Activated CD4-positive, CD25-positive, alpha-beta regulatory T cell (primary cell): ENCODE data around the gene GRB10.

Experiments used
- DNase-seq, 4 experiments: peaks; one replicate each; lab custom pipeline; 2025; lab: John Stamatoyannopoulos, UW

The GRB10 gene

DNA sequence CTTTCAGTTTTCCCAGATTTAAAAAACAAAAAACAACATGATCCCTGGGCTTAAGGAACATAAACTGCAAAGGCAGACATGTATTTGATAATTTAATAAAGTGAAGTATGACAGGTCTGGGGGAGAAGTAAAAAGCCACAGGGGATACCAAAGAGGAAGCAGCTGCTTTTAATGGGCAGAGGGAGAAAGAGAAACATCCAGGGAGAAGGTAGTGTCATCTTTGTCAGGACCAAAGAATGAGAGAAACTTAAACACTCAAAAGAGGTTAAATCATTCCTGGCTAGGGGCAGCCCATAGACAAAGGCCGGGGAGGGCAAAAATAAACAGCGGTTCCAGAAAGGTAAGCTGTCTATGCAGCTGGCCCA is 94.5 kb downstream of the GRB10 start:
- no peak for DNase-seq

- no peak for DNase-seq
Observed at GRCh38 chr7:50687575-50688225, 95.0 kb downstream of the GRB10 start.

DNA sequence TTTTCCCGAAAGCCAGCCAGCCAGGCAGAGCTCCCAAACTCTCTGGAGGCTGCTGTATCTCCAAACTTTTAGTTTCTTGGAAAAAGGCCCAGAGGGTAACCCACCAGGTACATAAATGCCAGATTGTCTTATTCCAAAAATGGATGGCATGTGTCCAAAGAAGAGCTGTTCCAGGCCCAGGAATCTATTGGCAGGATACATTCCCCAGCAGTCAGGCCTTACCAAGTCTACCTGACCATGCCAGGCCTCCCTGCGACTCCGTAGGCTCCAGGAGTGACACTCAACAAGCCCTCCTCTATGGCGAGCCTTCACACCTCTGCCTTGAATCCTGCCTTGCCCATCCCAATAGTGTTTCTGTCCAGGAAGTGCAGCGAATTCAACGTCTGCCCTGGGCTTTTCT is 95.6 kb downstream of the GRB10 start:
- no peak for DNase-seq

- DNase-seq, result no peak
Observed at GRCh38 chr7:50685135-50686065, 97.3 kb downstream of the GRB10 start.

- DNase-seq, result no peak
Observed at GRCh38 chr7:50684713-50685075, 98.0 kb downstream of the GRB10 start.

- DNase-seq, result no peak
Observed at GRCh38 chr7:50684011-50684712, 98.5 kb downstream of the GRB10 start.

GRCh38 chr7:50682573-50682972 is 100.1 kb downstream of the GRB10 start:
- DNase-seq, result no peak

DNA sequence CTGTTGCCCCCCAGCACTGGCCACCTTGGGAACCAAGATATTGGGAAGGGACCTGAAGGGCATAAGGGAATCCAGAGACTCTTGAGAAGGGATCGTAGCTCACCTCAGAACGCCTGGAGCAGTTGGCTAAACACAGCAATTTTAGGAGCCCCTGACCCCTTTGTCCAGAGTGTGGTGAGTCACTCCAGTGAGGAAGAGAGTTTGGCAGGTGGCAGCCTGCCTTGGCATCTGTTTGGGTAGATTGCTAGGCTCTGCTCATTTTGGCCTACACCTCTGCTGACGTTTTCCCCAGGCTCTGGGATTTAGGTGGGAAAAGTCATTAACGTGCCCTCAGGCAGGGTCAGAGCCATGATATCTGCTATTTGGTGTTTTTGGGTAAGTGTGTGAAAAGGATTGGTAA is 100.6 kb downstream of the GRB10 start:
- no peak for DNase-seq

GRCh38 chr7:50681432-50682045 is 101.2 kb downstream of the GRB10 start:
- DNase-seq, result no peak

- no peak for DNase-seq
Observed at GRCh38 chr7:50679218-50680007, 103.3 kb downstream of the GRB10 start.

DNA sequence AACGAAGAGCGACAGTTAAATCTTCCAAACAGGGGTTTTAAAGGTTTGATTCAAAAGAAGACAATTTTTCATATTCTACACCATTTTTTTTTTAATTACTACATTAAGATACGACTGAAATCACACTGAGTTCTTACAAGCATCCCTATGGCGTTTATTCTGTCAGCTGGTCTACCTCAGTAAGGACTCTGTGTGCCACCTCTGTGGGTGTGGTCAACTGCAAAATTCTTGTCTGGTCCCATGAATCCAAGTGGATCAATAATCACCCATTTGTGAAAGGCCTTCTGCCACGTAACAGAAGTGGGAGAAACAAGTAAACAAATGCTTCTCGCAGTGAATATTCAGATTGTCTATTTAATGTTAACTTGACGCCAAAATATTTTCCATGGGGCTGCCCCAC is 104.1 kb downstream of the GRB10 start:
- no peak for DNase-seq

DNA sequence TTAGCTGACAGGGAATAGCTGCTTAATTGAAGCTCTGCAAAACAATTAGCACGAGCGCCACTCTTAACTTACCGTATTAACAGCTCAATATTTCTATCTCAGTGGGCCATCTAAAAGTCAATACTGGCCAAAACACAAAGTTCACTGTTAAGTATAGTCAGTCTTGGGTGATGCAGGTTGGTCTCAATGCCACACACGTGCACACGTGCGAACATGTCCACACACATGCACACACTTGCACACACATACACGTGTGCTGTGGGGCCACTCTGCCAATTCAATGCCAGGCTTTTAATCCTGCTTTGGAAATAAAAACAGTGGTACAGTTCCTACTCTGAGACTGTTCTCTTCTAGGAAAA is 105.1 kb downstream of the GRB10 start:
- DNase-seq, result no peak

DNA sequence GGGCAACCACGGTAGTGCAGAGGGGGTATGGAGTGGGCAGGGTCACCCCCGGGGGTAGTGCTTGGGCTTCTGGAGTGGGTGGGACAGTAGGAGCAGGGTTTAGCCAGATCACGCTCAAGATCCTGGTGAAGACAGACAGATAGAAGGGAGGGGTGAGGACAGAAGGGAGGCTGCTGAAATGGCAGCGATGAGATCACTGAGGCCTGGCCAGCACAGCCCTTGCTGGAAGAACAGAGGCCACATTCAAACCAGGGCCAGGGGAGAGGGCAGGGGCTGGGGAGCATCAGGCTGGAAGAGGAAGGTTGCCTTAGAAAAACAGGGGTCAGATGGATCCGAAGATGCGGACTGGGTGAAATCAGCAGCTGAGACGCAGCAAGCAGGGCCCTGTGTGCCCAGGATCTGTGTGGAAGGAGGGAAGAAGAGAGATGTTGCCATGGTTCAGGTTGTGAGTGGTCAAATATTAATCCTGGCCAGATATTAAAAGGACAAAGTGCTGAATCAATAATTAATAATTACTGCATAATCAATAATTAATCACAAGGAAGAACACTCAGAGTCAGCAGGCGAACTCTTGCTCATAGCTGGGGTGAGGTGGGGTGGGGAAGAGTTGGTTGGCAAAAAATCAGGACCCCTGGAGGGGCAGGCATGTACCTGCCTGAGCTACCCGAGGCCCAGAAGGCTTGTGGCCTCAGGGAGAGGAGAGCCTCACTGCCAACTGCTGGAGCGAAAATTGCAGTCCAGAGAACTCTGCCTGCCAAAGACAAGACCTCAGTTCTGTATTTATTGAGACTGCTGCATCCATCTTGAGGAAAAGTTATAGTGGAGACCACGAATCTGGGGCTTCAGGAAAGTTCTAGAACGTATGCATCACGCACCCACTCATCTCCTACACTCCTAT is 105.7 kb downstream of the GRB10 start:
- no peak for DNase-seq

GRCh38 chr7:50676079-50676478 is 106.6 kb downstream of the GRB10 start:
- no peak for DNase-seq

GRCh38 chr7:50674896-50675835 is 107.5 kb downstream of the GRB10 start:
- no peak for DNase-seq

DNA sequence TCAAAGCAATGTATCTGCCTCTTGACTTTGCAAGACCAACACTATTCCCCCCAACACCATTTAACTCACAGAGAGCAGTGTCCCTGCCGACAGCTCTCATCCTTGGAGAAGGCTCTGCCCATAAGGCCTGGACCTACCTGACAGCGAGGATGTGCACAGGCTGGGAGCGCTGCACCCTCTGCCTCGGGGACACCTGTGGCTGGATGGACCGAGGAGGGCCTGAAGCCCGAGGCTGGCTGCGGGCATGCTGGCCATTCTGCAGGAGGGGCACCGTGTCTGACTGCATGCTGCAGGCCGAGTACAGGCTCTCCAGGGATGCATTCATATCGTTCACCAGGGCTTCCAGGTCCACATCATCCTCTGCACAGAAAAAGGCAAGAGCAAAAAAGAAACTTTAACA is 108.4 kb downstream of the GRB10 start:
- DNase-seq, result no peak

GRCh38 chr7:50673096-50673495 is 109.6 kb downstream of the GRB10 start:
- no peak for DNase-seq

DNA sequence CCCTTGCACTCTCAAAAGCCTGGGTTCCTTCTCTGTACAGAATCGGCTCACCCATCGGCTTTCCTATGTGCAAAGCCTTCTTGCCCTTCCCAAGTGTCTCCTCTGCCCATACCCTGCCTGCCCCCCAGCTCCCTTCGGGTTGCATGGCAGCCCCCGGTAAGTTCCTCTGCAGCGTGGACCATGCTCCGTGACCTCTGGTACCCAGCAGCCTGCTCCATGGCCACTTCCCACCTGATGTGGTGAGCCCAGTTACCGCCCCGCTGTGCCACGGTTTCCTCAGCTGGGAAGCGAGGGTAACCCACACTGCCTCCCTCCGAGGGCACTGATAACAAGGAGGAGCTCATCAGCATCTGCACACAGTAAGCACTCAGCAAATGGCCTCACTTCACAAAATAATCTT is 110.7 kb downstream of the GRB10 start:
- no peak for DNase-seq

GRCh38 chr7:50671386-50671785 is 111.3 kb downstream of the GRB10 start:
- DNase-seq, result no peak

DNA sequence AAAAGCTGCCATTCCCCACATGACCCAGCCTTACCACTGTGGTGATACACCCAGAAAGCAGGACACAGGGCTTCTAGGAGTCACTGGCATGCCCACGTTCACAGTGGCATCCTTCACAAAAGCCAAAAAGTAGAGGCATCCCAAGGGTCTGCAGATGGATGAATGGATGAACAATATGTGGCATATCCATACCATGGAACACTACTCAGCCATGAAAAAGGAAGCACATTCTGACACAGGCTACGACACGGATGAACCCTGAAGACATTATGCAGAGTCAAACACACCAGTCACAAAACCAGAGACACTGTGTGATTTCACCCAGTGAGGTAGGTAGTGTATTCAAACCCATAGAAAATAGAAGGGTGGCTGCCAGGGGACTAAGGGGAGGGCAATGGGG is 112.8 kb downstream of the GRB10 start:
- no peak for DNase-seq
